Uterus (tissue), 4 donors: ENCODE measurements around the gene DCST1. TPM values are rescaled to one million over a fixed set of nuclear protein-coding genes. Genes with fewer than 3 reads are reported as not detected.
A peak's percentile ranks its signal among the peaks of the same experiment; 100 is the strongest.

ENCODE experiments used
- DNase-seq, 2 donors: peaks; one replicate each; pipeline ENCODE4 v3.0.0-alpha.2; 2019 to 2020
- H3K27ac ChIP-seq, 2 donors: fragments of 200-600 bp; sonication (generic); 1 replicate in 1 of 2; 2 replicates in 1 of 2; pipeline ENCODE4 v1.5.1; 2016 to 2018
- H3K27me3 ChIP-seq, 2 donors: fragments of 200-600 bp; sonication (generic); one replicate each; pipeline ENCODE4 v1.5.1; 2018 to 2019; ENCODE audit warnings: control low read depth in 1 of 2
- H3K36me3 ChIP-seq, 2 donors: fragments of 200-600 bp; sonication (generic); one replicate each; pipeline ENCODE4 v1.5.1; 2019; ENCODE audit warnings: control low read depth in 1 of 2
- H3K4me1 ChIP-seq, 2 donors: fragments of 200-600 bp; sonication (generic); one replicate each; pipeline ENCODE4 v1.5.1; 2018 to 2019; ENCODE audit warnings: control low read depth in 1 of 2
- H3K4me3 ChIP-seq, 2 donors: fragments of 200-600 bp; sonication (generic); 1 replicate in 1 of 2; 2 replicates in 1 of 2; pipeline ENCODE4 v1.5.1; 2018 to 2019; ENCODE audit warnings: mild to moderate bottlenecking in 1 of 2
- H3K9me3 ChIP-seq, 2 donors: fragments of 200-600 bp; sonication (generic); one replicate each; pipeline ENCODE4 v1.5.1; 2019; ENCODE audit warnings: control low read depth in 1 of 2
- POLR2A ChIP-seq, 2 donors: fragments of 450-650 bp; IDR thresholded peaks; one replicate each; pipeline ENCODE4 v1.6.1; 2016; ENCODE audit warnings: antibody characterized with exemption in 2 of 2, mild to moderate bottlenecking in 1 of 2, moderate library complexity in 1 of 2
- intact Hi-C: fragments of 100-400 bp; cut with DNase I; formaldehyde crosslinking; loops from one replicate; pipeline ENCODE4 v1.15.1; 2023; ENCODE audit warnings: low total_unique reads
- total RNA-seq, 4 donors: library from RNA; depleted of rRNA in 3 of 4; stranded (reverse); fragments of >200 nt in 3 of 4; gene quantifications; one replicate each; pipeline versions ENCODE4 v1.1.0 to v1.2.4, GENCODE V29; 2014 to 2023
- TF ChIP-seq, protein P1 (sequence below), 4 experiments: fragments of 200-600 bp in 2 of 4; fragments of 450-650 bp in 2 of 4; sonication (generic) in 2 of 4; IDR thresholded peaks; one replicate each; pipeline ENCODE4 v1.5.1; 2016 to 2019; ENCODE audit warnings: antibody characterized with exemption in 4 of 4, mild to moderate bottlenecking in 2 of 4, moderate library complexity in 1 of 4
- donor health status: DM: yes; HTN: yes; CAD: no.

The DCST1 gene
- total RNA-seq, 4 donors from 2014 or later = 1.1 to 3.5 TPM; not detected in 2

DNA sequence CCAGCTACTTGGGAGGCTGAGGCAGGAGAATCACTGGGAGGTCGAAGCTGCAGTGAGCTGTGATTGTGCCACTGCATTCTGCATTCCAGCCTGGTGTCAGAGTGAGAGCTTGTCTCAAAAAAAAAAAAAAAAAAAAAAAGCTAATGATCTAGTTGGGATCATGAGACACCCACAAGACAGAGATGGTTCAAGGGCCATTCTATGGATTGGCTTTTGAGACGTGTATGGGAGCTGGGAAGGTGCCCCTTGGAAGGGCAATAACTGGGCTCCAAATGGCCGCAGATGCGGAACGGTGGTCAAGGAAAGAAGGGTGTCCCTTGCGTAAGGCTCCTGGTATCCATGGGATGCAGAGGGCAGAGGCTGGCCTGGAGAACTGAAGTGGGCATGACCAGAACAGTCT lies 10.7 kb downstream of the DCST1 start:
- no peak for DNase-seq
- intact Hi-C loops = no loop called here
- no peak overlapping the region for H3K27ac ChIP-seq
- H3K4me3 ChIP-seq = no peak overlapping the region
- no peaks in the 10 kb centered on the region for H3K27me3 ChIP-seq
- no peaks in the 10 kb centered on the region for H3K4me1 ChIP-seq
- TF ChIP-seq POLR2A (IDR thresholded peaks at IDR 0.05) = no peak
- TF ChIP-seq, protein P1, sequence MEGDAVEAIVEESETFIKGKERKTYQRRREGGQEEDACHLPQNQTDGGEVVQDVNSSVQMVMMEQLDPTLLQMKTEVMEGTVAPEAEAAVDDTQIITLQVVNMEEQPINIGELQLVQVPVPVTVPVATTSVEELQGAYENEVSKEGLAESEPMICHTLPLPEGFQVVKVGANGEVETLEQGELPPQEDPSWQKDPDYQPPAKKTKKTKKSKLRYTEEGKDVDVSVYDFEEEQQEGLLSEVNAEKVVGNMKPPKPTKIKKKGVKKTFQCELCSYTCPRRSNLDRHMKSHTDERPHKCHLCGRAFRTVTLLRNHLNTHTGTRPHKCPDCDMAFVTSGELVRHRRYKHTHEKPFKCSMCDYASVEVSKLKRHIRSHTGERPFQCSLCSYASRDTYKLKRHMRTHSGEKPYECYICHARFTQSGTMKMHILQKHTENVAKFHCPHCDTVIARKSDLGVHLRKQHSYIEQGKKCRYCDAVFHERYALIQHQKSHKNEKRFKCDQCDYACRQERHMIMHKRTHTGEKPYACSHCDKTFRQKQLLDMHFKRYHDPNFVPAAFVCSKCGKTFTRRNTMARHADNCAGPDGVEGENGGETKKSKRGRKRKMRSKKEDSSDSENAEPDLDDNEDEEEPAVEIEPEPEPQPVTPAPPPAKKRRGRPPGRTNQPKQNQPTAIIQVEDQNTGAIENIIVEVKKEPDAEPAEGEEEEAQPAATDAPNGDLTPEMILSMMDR (IDR thresholded peaks at IDR 0.05) = no peak
- H3K36me3 ChIP-seq = no peaks in the 10 kb centered on the region
- H3K9me3 ChIP-seq = no peaks in the 10 kb centered on the region

DNA sequence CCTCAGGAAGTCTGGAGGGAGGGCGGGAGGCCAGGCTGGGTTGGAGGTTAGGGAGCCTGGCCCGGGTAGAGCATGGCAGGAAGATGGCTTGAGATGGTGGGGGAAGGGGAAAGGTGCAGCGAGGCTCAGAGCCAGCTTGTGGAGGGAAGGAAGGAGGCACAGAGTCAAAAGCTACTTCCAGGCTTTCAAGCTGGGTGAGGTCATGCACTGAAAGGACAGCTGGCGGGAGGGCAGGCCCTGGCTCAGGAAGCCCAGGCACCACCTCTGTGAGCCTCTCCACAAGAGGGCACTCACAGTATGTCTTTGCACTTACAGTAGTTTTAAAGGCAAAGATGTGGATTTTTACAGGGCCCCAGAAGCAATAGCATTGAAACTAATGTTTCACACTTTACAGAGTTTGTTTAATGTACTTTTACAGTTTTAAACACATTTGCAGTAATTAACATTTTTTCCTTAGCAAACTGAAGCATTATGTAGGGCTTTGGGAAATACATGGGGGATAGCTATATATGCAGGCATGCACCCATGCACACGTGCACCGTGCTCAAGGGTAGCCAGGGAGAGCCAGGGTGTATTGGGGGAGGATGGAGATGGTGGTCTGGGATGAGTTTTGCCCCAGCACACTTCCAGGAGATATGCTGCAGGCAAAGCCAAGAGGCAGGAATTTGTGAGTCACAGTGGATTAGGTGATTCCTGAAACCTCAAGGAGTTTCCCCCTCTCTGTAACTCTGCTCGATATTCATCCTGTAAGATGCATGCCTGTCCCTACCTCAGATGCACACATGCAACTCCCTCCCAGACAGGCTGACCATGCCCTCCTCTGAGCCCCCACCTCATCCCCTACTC lies 11.4 kb downstream of the DCST1 start:
- no peak overlapping the region for H3K4me3 ChIP-seq
- no peaks in the 10 kb centered on the region for H3K4me1 ChIP-seq
- no peak for TF ChIP-seq POLR2A (IDR thresholded peaks at IDR 0.05)
- TF ChIP-seq, protein P1 (IDR thresholded peaks at IDR 0.05) = peak; percentile 53 to 85 (median 67)
- peak; percentile 52 to 78 for DNase-seq
- no peak overlapping the region for H3K27ac ChIP-seq
- no peaks in the 10 kb centered on the region for H3K27me3 ChIP-seq
- intact Hi-C loops = no loop called here
- no peaks in the 10 kb centered on the region for H3K36me3 ChIP-seq
- H3K9me3 ChIP-seq = no peaks in the 10 kb centered on the region

DNA sequence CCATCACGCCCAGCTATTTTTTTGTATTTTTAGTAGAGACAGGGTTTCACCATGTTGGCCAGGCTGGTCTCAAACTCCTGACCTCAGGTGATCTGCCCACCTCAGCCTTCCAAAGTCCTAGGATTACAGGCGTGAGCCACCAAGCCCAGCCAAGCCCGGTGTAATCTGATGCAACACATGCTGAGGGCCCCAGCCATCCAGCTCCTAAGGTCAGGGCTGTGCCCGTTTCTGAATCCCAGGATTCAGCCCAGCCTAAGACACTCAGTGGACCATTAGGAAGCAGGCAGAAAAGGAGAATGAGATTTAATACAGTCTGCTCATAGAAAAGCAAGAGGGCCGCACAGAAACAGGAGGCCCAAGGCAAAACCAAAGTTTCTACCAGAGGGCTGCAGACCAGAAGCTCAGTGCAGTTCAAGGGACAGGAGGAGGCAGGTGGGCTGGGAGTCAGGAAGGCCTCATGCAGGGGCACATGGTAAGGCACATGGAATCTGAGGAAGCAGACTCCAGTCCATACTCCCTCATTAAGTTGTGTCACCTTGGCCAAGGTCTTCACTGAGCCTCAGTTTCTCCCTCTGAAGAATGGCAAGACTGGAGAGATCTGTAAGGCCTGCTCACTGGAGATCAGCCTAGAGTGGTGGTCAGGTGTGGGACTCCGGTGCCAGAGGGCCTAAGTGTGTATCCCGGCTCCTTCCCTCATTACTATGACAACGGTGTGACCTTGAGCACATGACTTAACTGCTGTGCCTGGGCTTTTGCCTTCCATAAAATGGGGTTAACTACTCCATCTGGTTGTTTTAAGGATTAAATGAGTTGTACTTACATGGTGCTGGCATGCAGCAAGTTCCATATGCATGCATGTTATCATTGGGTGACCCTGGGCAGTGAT lies 15.1 kb downstream of the DCST1 start:
- DNase-seq = no peak
- intact Hi-C loops = no loop called here
- H3K27me3 ChIP-seq = no peaks in the 10 kb centered on the region
- H3K4me3 ChIP-seq = no peak overlapping the region
- TF ChIP-seq POLR2A (IDR thresholded peaks at IDR 0.05) = no peak
- TF ChIP-seq, protein P1 (IDR thresholded peaks at IDR 0.05) = no peak
- H3K27ac ChIP-seq = no peak overlapping the region
- H3K36me3 ChIP-seq = no peaks in the 10 kb centered on the region
- no peaks in the 10 kb centered on the region for H3K9me3 ChIP-seq
- H3K4me1 ChIP-seq = no peaks in the 10 kb centered on the region

DNA sequence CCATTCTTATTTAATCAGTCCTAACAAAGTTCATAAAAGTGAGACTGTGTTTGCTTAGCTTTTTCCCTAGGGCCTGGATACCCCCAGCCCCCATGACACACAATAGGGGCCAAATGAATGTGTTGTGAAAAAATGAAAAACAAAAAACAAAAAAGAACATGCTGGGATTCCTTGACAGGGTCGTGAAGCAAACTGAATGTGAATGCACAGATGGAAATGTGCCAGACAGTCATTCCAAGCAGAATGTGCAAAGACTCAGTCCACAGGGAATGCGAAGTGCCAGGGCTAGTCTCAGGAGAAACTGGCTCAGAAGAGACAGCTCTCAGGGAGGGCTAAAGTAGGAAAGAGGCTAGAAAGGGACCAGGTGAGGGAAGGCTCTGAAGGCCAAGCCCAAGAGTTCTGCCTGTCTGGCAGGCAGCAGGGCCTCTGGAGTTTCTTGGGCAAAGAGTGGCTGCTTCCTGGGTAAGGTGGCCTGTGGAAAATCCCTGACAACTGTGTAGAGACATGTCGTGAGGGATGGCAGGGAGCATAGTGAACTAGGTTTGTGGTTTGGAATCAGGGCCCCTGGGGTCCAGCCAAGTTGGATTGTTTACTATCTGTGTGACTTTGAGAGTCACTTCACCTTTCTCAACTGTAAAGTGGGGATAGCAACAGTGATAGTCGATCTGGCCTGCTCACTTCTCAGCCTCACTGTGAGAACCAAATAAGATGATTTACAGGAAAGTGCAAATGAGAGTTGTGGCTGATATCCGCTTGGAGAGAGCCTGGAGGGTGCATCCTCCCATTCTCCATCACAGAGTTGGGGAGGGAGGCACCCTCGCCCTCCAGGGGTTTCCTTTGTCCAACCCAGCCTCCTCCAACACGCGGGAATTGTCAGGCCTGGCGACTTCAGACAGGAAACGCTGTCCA lies 16.3 kb downstream of the DCST1 start:
- intact Hi-C loops = no loop called here
- H3K27ac ChIP-seq = peak overlapping the region; percentile 74 to 88
- peak overlapping the region; percentile 61 to 68 for H3K4me3 ChIP-seq
- DNase-seq = no peak
- H3K9me3 ChIP-seq = no peaks in the 10 kb centered on the region
- no peaks in the 10 kb centered on the region for H3K27me3 ChIP-seq
- no peaks in the 10 kb centered on the region for H3K36me3 ChIP-seq
- no peak for TF ChIP-seq POLR2A (IDR thresholded peaks at IDR 0.05)
- TF ChIP-seq, protein P1 (IDR thresholded peaks at IDR 0.05) = no peak
- H3K4me1 ChIP-seq = no peaks in the 10 kb centered on the region
